GM12872 (cell line): ENCODE results near the gene SYK.

ENCODE experiments used
- CTCF ChIP-seq: IDR thresholded peaks from 3 replicates; pipeline ENCODE4 v1.5.1; 2011; ENCODE audit warnings: low read depth, mild to moderate bottlenecking, low read length, moderate library complexity; ENCODE audit not compliant: insufficient read depth

SYK gene

GRCh38 chr9:90925581-90926257 is 124.1 kb downstream of the SYK start:
- no peak for TF ChIP-seq CTCF

GRCh38 chr9:90926936-90927335 is 125.3 kb downstream of the SYK start:
- no peak for TF ChIP-seq CTCF

GRCh38 chr9:90927496-90927895 is 125.9 kb downstream of the SYK start:
- TF ChIP-seq CTCF, result no peak

- TF ChIP-seq CTCF, result no peak
Measured at GRCh38 chr9:90929626-90930025, 128.0 kb downstream of the SYK start.

- no peak for TF ChIP-seq CTCF
Measured at GRCh38 chr9:90933468-90933867, 131.8 kb downstream of the SYK start.

- no peak for TF ChIP-seq CTCF
Measured at GRCh38 chr9:90939351-90939750, 137.7 kb downstream of the SYK start.

GRCh38 chr9:90940280-90940679 is 138.7 kb downstream of the SYK start:
- no peak for TF ChIP-seq CTCF
